ENCODE data around the gene FUZ.

- TF ChIP-seq TAF1 (IDR thresholded peaks at IDR 0.05; ENCODE audit: low read depth) (no peak), MAX (IDR thresholded peaks at IDR 0.05) (no peak), RAD21 (IDR thresholded peaks at IDR 0.05; ENCODE audit: low read depth) (no peak), CREB1 (IDR thresholded peaks at IDR 0.05; ENCODE audit: low read depth) (no peak), CEBPB (IDR thresholded peaks at IDR 0.05) (no peak), EP300 (IDR thresholded peaks at IDR 0.05; ENCODE audit: borderline replicate concordance) (no peak)
Observed at GRCh38 chr19:49832556-49832955, 19.5 kb upstream of the FUZ start.
